Limb (tissue), 2 donors: ENCODE results near the gene UQCRFS1.

ENCODE experiments used
- DNase-seq, 2 donors: peaks; one replicate each; pipeline ENCODE4 v3.0.0-alpha.2; 2016; ENCODE audit errors: extremely low spot score in 2 of 2

Gene UQCRFS1

GRCh38 chr19:29170554-29170953 lies 42.4 kb downstream of the UQCRFS1 start:
- DNase-seq, result no peak

- no peak for DNase-seq
Measured at GRCh38 chr19:29162694-29163093, 50.3 kb downstream of the UQCRFS1 start.

GRCh38 chr19:29155683-29156082 lies 57.3 kb downstream of the UQCRFS1 start:
- DNase-seq, result no peak
